Endothelial cell of umbilical vein (primary cell): Measurements from ENCODE around the gene GPR68. TPM values are rescaled to one million over a fixed set of nuclear protein-coding genes. Genes with fewer than 3 reads are reported as not detected.

Experiments used
- BruUV-seq: library from RNA; stranded (reverse); fragments of 400-500 nt; replicated peaks from 2 replicates; lab custom pipeline; 2021; lab: Mats Ljungman, UMichigan
- CTCF ChIA-PET: fragments of 300-600, 350-600 bp; sonication (Branson Sonifier 250); formaldehyde crosslinking; loops from one replicate; lab custom pipeline; 2021; ENCODE audit warnings: antibody characterized with exemption, inconsistent platforms; lab: Charles Lee
- POLR2A ChIA-PET: fragments of 300-600, 350-600 bp; sonication (Branson Sonifier 250); formaldehyde crosslinking; loops from one replicate; lab custom pipeline; 2021; ENCODE audit warnings: antibody characterized with exemption, inconsistent platforms; lab: Charles Lee
- DNase-seq: peaks from one replicate; pipeline ENCODE4 v3.0.0-alpha.2; 2011; ENCODE audit warnings: low read depth, low spot score
- FAIRE-seq: peaks from 2 replicates; lab custom pipeline; 2011; peaks lifted over from hg19 to GRCh38; lab: Jason Lieb, UNC
- H2AFZ ChIP-seq: 2 replicates; pipeline ENCODE4 v1.6.0; 2012; ENCODE audit warnings: low read depth, low read length, control low read depth, inconsistent platforms
- H3K27ac ChIP-seq: 2 replicates; pipeline ENCODE4 v1.5.1; 2011; ENCODE audit warnings: low read depth, mild to moderate bottlenecking, control low read depth, low read length, moderate library complexity; ENCODE audit not compliant: insufficient read depth
- H3K27me3 ChIP-seq, 2 experiments: 2 replicates each; pipeline versions ENCODE4 v1.6.0 to v1.6.1; 2011; ENCODE audit warnings: low read length in 2 of 2, mixed read lengths in 1 of 2; ENCODE audit not compliant: control insufficient read depth in 2 of 2, insufficient read depth in 2 of 2
- H3K36me3 ChIP-seq, 2 experiments: 2 replicates in 1 of 2; 3 replicates in 1 of 2; pipeline ENCODE4 v1.5.1; 2011; ENCODE audit warnings: low read length in 2 of 2, mild to moderate bottlenecking in 1 of 2, moderate library complexity in 1 of 2; ENCODE audit not compliant: control insufficient read depth in 2 of 2, insufficient read depth in 2 of 2; ENCODE audit errors: extremely low read depth in 1 of 2
- H3K4me1 ChIP-seq: 3 replicates; pipeline ENCODE4 v1.5.1; 2011; ENCODE audit warnings: mild to moderate bottlenecking, low read length; ENCODE audit not compliant: control insufficient read depth, insufficient read depth; ENCODE audit errors: extremely low read depth
- H3K4me2 ChIP-seq: 2 replicates; pipeline ENCODE4 v1.6.1; 2011; ENCODE audit warnings: low read length, control low read depth, mixed read lengths; ENCODE audit not compliant: insufficient read depth
- H3K4me3 ChIP-seq, 3 experiments: fragments of 200-600 bp in 1 of 3; sonication (generic), shearing (Covaris generic) in 1 of 3; replicated peaks in 1 of 3; 2 replicates each; pipeline ENCODE4 v1.5.1; 2011 to 2016; ENCODE audit warnings: control low read depth in 3 of 3, low read length in 3 of 3, mild to moderate bottlenecking in 2 of 3, inconsistent platforms in 1 of 3, low read depth in 1 of 3, moderate library complexity in 1 of 3; ENCODE audit not compliant: insufficient read depth in 1 of 3
- H3K79me2 ChIP-seq: 2 replicates; pipeline ENCODE4 v1.6.0; 2012; ENCODE audit warnings: low read length, inconsistent platforms; ENCODE audit not compliant: control insufficient read depth, insufficient read depth
- H3K9ac ChIP-seq: replicated peaks from 2 replicates; pipeline ENCODE3; 2011; ENCODE audit warnings: low read length, control low read depth; ENCODE audit not compliant: insufficient read depth; ENCODE audit errors: extremely low read depth
- H3K9me1 ChIP-seq: replicated peaks from 3 replicates; pipeline ENCODE4 v1.6.0; 2011; ENCODE audit warnings: mild to moderate bottlenecking, low read length; ENCODE audit not compliant: control insufficient read depth, insufficient read depth; ENCODE audit errors: extremely low read depth
- H3K9me3 ChIP-seq: replicated peaks from 2 replicates; pipeline ENCODE4 v1.5.1; 2012; ENCODE audit warnings: low read length, inconsistent platforms; ENCODE audit not compliant: control insufficient read depth, insufficient read depth
- H4K20me1 ChIP-seq: replicated peaks from 2 replicates; pipeline ENCODE3; 2011; ENCODE audit warnings: mild to moderate bottlenecking, low read length; ENCODE audit not compliant: control insufficient read depth, insufficient read depth; ENCODE audit errors: extremely low read depth
- CTCF ChIP-seq, 2 donors: IDR thresholded peaks; 1 replicate in 1 of 2; 2 replicates in 1 of 2; pipeline ENCODE4 v1.5.1; 2011; ENCODE audit warnings: low read length in 2 of 2, mild to moderate bottlenecking in 2 of 2, moderate library complexity in 2 of 2, control low read depth in 1 of 2, inconsistent platforms in 1 of 2, low read depth in 1 of 2; ENCODE audit not compliant: insufficient read depth in 1 of 2; ENCODE audit errors: extremely low read depth in 1 of 2
- EZH2 ChIP-seq: IDR thresholded peaks from 2 replicates; pipeline ENCODE4 v1.6.1; 2012; ENCODE audit warnings: borderline replicate concordance, low read depth, mild to moderate bottlenecking, moderate library complexity, low read length, inconsistent platforms; ENCODE audit not compliant: severe bottlenecking
- FOS ChIP-seq: IDR thresholded peaks from 2 replicates; pipeline ENCODE4 v1.6.1; 2011; ENCODE audit warnings: mild to moderate bottlenecking, low read length, moderate library complexity, borderline replicate concordance; ENCODE audit not compliant: insufficient read depth
- GATA2 ChIP-seq: IDR thresholded peaks from 2 replicates; pipeline ENCODE4 v1.7.0; 2011; ENCODE audit warnings: low read depth, mild to moderate bottlenecking, moderate library complexity, mixed read lengths, low read length; ENCODE audit not compliant: insufficient read length, insufficient read depth
- JUN ChIP-seq: IDR thresholded peaks from 2 replicates; pipeline ENCODE4 v1.6.1; 2011; ENCODE audit warnings: borderline replicate concordance, low read depth; ENCODE audit not compliant: insufficient read length, insufficient read depth
- MAX ChIP-seq: IDR thresholded peaks from 2 replicates; pipeline ENCODE4 v1.6.1; 2011; ENCODE audit not compliant: insufficient read depth, insufficient read length
- MYC ChIP-seq: IDR thresholded peaks from one replicate; pipeline ENCODE4 v1.6.1; 2011; ENCODE audit warnings: mild to moderate bottlenecking, low read depth, low read length
- POLR2A ChIP-seq: IDR thresholded peaks from 2 replicates; pipeline ENCODE4 v1.6.1; 2012; ENCODE audit warnings: low read depth, mild to moderate bottlenecking, control low read depth, low read length
- POLR2AphosphoS5 ChIP-seq: IDR thresholded peaks from 2 replicates; pipeline ENCODE4 v1.6.1; 2012; ENCODE audit warnings: low read depth, mild to moderate bottlenecking, control low read depth, low read length, moderate library complexity; ENCODE audit not compliant: insufficient read depth
- dilution Hi-C: fragments of 300-500 bp; cut with MboI; formaldehyde crosslinking; loops from one replicate; pipeline ENCODE4 v1.15.0; 2019; ENCODE audit warnings: low sequenced_read_pairs; ENCODE audit not compliant: extremely low pct_ligation_motif_present
- intact Hi-C: fragments of 100-400 bp; cut with micrococcal nuclease; formaldehyde crosslinking; loops from one replicate; pipeline ENCODE4 v1.10.0; 2022
- polyA plus RNA-seq, 4 experiments: library from polyadenylated mRNA; depleted of rRNA in 3 of 4; stranded (reverse) in 3 of 4; unstranded in 1 of 4; fragments of >200 nt; gene quantifications; 2 replicates each; pipeline versions ENCODE4 v1.2.1 to v1.2.3, GENCODE V29; 2011 to 2012; ENCODE audit warnings: missing spikeins in 1 of 4
- total RNA-seq: library from RNA; stranded (reverse); gene quantifications from 2 replicates; pipeline ENCODE4 v1.2.3, GENCODE V29; 2021

GPR68 gene
- total and polyA plus RNA-seq, 2 donors (not counting 3 experiments of a cell fraction or from before 2014, with no cell fraction given) = 0.24 to 0.36 TPM

- ChIA-PET CTCF (interaction anchor here (1.3 to 1.7 kb wide), 4 partner anchors 14 to 367 kb away, joined by 4 to 10 read pairs (median 5); no protein-coding TSS in a partner anchor), POLR2A (interaction anchor here (0.6 kb wide), 1 partner anchor 41 kb away, joined by 7 read pairs; no protein-coding TSS in a partner anchor)
- Histone ChIP-seq H3K4me3 (no peak overlapping the region), H3K79me2 (no peaks in the 10 kb centered on the region), H3K27ac (no peak overlapping the region), H2AFZ (no peak overlapping the region), H3K36me3 (peaks cover 0 to 12% of the 10 kb centered on the region in 2 experiments), H3K4me1 (no peaks in the 10 kb centered on the region), H3K9me1 (no peaks in the 10 kb centered on the region), H4K20me1 (no peaks in the 10 kb centered on the region), H3K4me2 (no peak overlapping the region), H3K9ac (no peak overlapping the region), H3K27me3 (no peaks in the 10 kb centered on the region), H3K9me3 (no peaks in the 10 kb centered on the region)
- intact Hi-C loops = no loop called here
- no peak for FAIRE-seq
- BruUV-seq = no TSS peak
- no peak for TF ChIP-seq POLR2AphosphoS5
- TF ChIP-seq EZH2 = no peak
- no peak for TF ChIP-seq JUN
- no peak for TF ChIP-seq POLR2A
- TF ChIP-seq CTCF (IDR thresholded peaks at IDR 0.05; ENCODE audit: extremely low read depth in 1 of 2, insufficient read depth in 1 of 2, low read depth in 1 of 2, low read length in 2 of 2) = no peak
- TF ChIP-seq FOS = no peak
- TF ChIP-seq GATA2 = no peak
- TF ChIP-seq MAX = no peak
- no peak for TF ChIP-seq MYC
- dilution Hi-C loops = no loop called here
- DNase-seq = no peak
These were observed 25.7 kb upstream of the GPR68 start for GRCh38 chr14:91270188-91270587.
